ENCODE data around the gene TM6SF1. TPM values are rescaled to one million over a fixed set of nuclear protein-coding genes. Genes with fewer than 3 reads are reported as not detected.
"Not testable (repeated sequence)": the region's sequence is repeated elsewhere in the genome, so short reads cannot be mapped to it uniquely, and the experiment has no call there.

Gene TM6SF1
- total RNA-seq, 1 experiment from 2014 or later, result not detected

GRCh38 chr15:83082730-83083386 lies 24.6 kb upstream of the TM6SF1 start:
- ATAC-seq, result no peak
- Histone ChIP-seq H3K4me2 (ENCODE audit: low read length) (no peak overlapping the region), H3K4me1 (ENCODE audit: insufficient read depth, low read length) (no peaks in the 10 kb centered on the region), H3K9me2 (replicated peaks; ENCODE audit: low read length) (no peaks in the 10 kb centered on the region), H2AFZ (ENCODE audit: low read length) (no peak overlapping the region), H4K20me1 (ENCODE audit: low read length) (no peaks in the 10 kb centered on the region), H3F3A (ENCODE audit: low read length, unreplicated experiment) (no peaks in the 10 kb centered on the region), H3K27me3 (ENCODE audit: low read length) (peaks cover 18% of the 10 kb centered on the region), H3K9me3 (ENCODE audit: low read length) (no peaks in the 10 kb centered on the region), H3K36me3 (ENCODE audit: low read depth, low read length) (no peaks in the 10 kb centered on the region), H3K27ac (ENCODE audit: low read length) (no peak overlapping the region), H3K4me3 (ENCODE audit: low read length) (no peak overlapping the region), H3K79me2 (ENCODE audit: low read length) (no peaks in the 10 kb centered on the region), H3K9ac (ENCODE audit: low read length) (no peak overlapping the region)
- no peak for DNase-seq
- no peak for TF ChIP-seq CTCF (conservative IDR thresholded peaks at IDR 0.05; ENCODE audit: low read depth, low read length)
- BruUV-seq (replicated peaks), result no TSS peak
- POLR2A ChIA-PET (ENCODE audit: unreplicated experiment), result interaction anchor here (0.6 kb wide), 1 partner anchor 67 kb away, joined by 4 read pairs; no protein-coding TSS in a partner anchor
- intact Hi-C loops (cut with micrococcal nuclease), result no loop called here
- CTCF ChIA-PET, result no interaction called here

GRCh38 chr15:83085461-83085860 lies 22.0 kb upstream of the TM6SF1 start:
- H3K27me3 ChIP-seq (ENCODE audit: low read length); H4K20me1 ChIP-seq (ENCODE audit: low read length); CTCF ChIA-PET; H3F3A ChIP-seq (ENCODE audit: low read length, unreplicated experiment); ATAC-seq; H3K4me2 ChIP-seq (ENCODE audit: low read length); H3K9me2 ChIP-seq (replicated peaks; ENCODE audit: low read length); H3K4me1 ChIP-seq (ENCODE audit: insufficient read depth, low read length); H3K79me2 ChIP-seq (ENCODE audit: low read length); H3K36me3 ChIP-seq (ENCODE audit: low read depth, low read length); DNase-seq; H2AFZ ChIP-seq (ENCODE audit: low read length); BruUV-seq (replicated peaks); POLR2A ChIA-PET (ENCODE audit: unreplicated experiment); H3K27ac ChIP-seq (ENCODE audit: low read length); H3K4me3 ChIP-seq (ENCODE audit: low read length); H3K9me3 ChIP-seq (ENCODE audit: low read length); H3K9ac ChIP-seq (ENCODE audit: low read length); intact Hi-C loops (cut with micrococcal nuclease): not testable (repeated sequence)

DNA sequence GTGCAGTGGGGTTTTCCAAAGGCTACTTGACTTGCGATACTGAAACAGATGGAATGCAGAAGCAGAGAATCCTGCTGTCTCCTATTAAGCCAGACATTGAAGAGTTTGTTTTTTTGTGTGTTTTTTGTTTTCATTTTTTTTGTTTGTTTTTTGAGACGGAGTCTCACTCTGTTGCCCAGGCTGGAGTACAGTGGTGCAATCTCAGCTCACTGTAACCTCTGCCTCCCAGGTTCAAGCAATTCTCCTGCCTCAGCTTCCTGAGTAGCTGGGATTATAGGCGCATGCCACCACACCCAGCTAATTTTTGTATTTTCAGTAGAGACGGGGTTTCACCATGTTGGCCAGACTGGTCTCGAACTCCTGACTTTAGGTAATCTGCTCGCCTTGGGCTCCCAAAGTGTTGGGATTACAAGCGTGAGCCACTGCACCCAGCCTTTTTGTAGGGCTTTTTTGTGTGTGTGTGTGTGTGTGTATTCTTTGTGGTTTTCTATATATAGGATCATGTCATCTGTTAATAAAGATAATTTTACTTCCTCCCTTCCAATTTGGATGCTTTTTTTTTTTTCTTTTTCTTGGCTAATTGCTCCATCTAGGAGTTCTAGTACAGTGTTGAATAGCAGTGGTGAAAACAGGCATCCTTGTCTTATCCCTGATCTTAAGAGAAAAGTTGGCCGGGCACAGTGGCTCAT lies 21.4 kb upstream of the TM6SF1 start:
- H3K4me2 ChIP-seq (ENCODE audit: low read length); H3K9ac ChIP-seq (ENCODE audit: low read length); H3K4me1 ChIP-seq (ENCODE audit: insufficient read depth, low read length); H3F3A ChIP-seq (ENCODE audit: low read length, unreplicated experiment); CTCF ChIA-PET; BruUV-seq (replicated peaks); H2AFZ ChIP-seq (ENCODE audit: low read length); H3K79me2 ChIP-seq (ENCODE audit: low read length); H3K36me3 ChIP-seq (ENCODE audit: low read depth, low read length); intact Hi-C loops (cut with micrococcal nuclease); H3K27me3 ChIP-seq (ENCODE audit: low read length); ATAC-seq; H3K27ac ChIP-seq (ENCODE audit: low read length); H3K9me2 ChIP-seq (replicated peaks; ENCODE audit: low read length); H3K9me3 ChIP-seq (ENCODE audit: low read length); DNase-seq; H3K4me3 ChIP-seq (ENCODE audit: low read length); H4K20me1 ChIP-seq (ENCODE audit: low read length): not testable (repeated sequence)
- POLR2A ChIA-PET (ENCODE audit: unreplicated experiment), result interaction anchor here (0.6 kb wide), 1 partner anchor 282 kb away, joined by 3 read pairs; no protein-coding TSS in a partner anchor

DNA sequence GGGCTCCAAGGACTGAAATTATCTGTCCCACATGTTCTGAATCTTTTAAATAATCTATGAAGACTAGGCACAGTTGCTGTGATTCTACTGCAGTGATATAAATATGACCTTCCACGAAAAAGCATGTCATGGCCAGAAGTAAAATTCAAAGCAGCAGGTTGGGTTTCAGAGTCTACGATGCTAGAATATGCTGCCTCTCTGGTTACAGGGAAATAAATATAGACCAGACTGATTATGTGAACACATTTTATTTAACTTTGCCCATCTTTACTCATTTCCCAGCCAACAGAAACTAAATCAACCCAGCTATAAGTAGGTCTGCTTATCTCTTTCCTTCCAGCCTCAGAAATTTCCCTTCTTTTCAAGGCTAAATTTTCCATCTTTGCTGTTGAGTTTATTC lies 19.9 kb upstream of the TM6SF1 start:
- ChIA-PET POLR2A (ENCODE audit: unreplicated experiment) (no interaction called here), CTCF (no interaction called here)
- no peak for TF ChIP-seq CTCF (conservative IDR thresholded peaks at IDR 0.05; ENCODE audit: low read depth, low read length)
- TF ChIP-seq EZH2 (IDR thresholded peaks at IDR 0.05; ENCODE audit: low read length, unreplicated experiment), result no peak
- no peak for TF ChIP-seq EZH2phosphoT487 (IDR thresholded peaks at IDR 0.05; ENCODE audit: borderline replicate concordance, low read length)
- Histone ChIP-seq H3K9me3 (ENCODE audit: low read length) (no peaks in the 10 kb centered on the region), H3K9ac (ENCODE audit: low read length) (no peak overlapping the region), H2AFZ (ENCODE audit: low read length) (no peak overlapping the region), H3K4me1 (ENCODE audit: insufficient read depth, low read length) (no peaks in the 10 kb centered on the region), H3K4me3 (ENCODE audit: low read length) (no peak overlapping the region), H3K36me3 (ENCODE audit: low read depth, low read length) (no peaks in the 10 kb centered on the region), H3K27ac (ENCODE audit: low read length) (no peak overlapping the region), H3K27me3 (ENCODE audit: low read length) (no peaks in the 10 kb centered on the region), H3K9me2 (replicated peaks; ENCODE audit: low read length) (no peaks in the 10 kb centered on the region), H3F3A (ENCODE audit: low read length, unreplicated experiment) (no peaks in the 10 kb centered on the region), H3K79me2 (ENCODE audit: low read length) (no peaks in the 10 kb centered on the region), H4K20me1 (ENCODE audit: low read length) (no peaks in the 10 kb centered on the region), H3K4me2 (ENCODE audit: low read length) (no peak overlapping the region)
- no TSS peak for BruUV-seq (replicated peaks)
- DNase-seq, result no peak
- ATAC-seq, result no peak
- intact Hi-C loops (cut with micrococcal nuclease), result no loop called here

All from PC-3 (cell line).